WTC11 (cell line): Measurements from ENCODE around the gene STT3B.

Experiments used
- ELF4 ChIP-seq: sonication (generic); formaldehyde crosslinking; IDR thresholded peaks from 2 replicates; pipeline ENCODE4 v1.8.1; 2022; ENCODE audit warnings: low read depth, mild to moderate bottlenecking, moderate library complexity, missing genetic modification reagents
- FOXP1 ChIP-seq: sonication (generic); formaldehyde crosslinking; IDR thresholded peaks from 2 replicates; pipeline ENCODE4 v1.8.0; 2022; ENCODE audit warnings: missing genetic modification reagents, mild to moderate bottlenecking, moderate library complexity, borderline replicate concordance
- SOX15 ChIP-seq: fragments of 250-450 bp; sonication (Bioruptor Pico); IDR thresholded peaks from 2 replicates; pipeline ENCODE4 v1.9.0; 2021; ENCODE audit warnings: mild to moderate bottlenecking
- TCF7 ChIP-seq: sonication (generic); formaldehyde crosslinking; IDR thresholded peaks from 2 replicates; pipeline ENCODE4 v1.8.0; 2022; ENCODE audit warnings: mild to moderate bottlenecking, low read depth, missing genetic modification reagents, moderate library complexity
- TF ChIP-seq, protein P1 (sequence below): fragments of 250-450 bp; sonication (Bioruptor Pico); IDR thresholded peaks from 2 replicates; pipeline ENCODE4 v1.8.0; 2021; ENCODE audit warnings: mild to moderate bottlenecking
- TF ChIP-seq, protein P2 (sequence below): fragments of 200-600 bp; IDR thresholded peaks from 2 replicates; pipeline ENCODE4 v1.8.0; 2022; ENCODE audit warnings: antibody characterized with exemption

DNA sequence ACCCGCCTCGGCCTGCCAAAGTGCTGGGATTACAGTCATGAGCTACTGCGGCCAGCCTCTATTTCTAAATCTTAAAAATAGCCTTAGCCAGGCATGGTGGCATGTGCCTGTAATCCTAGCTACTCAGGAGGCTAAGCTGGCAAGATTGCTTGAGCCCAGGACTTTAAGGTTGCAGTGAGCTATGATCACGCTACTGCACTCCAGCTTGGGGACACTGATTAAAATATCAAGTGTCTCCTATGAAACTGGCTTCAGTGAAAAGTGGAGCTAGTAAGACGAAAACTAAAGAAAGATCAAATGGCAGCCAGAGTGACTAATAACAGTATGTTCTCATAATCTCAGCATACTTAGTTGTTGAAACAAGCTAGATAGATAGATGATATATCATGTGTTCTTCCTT lies 112.5 kb downstream of the STT3B start:
- TF ChIP-seq, protein P1, sequence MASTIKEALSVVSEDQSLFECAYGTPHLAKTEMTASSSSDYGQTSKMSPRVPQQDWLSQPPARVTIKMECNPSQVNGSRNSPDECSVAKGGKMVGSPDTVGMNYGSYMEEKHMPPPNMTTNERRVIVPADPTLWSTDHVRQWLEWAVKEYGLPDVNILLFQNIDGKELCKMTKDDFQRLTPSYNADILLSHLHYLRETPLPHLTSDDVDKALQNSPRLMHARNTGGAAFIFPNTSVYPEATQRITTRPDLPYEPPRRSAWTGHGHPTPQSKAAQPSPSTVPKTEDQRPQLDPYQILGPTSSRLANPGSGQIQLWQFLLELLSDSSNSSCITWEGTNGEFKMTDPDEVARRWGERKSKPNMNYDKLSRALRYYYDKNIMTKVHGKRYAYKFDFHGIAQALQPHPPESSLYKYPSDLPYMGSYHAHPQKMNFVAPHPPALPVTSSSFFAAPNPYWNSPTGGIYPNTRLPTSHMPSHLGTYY, result no peak
- TF ChIP-seq, protein P2, sequence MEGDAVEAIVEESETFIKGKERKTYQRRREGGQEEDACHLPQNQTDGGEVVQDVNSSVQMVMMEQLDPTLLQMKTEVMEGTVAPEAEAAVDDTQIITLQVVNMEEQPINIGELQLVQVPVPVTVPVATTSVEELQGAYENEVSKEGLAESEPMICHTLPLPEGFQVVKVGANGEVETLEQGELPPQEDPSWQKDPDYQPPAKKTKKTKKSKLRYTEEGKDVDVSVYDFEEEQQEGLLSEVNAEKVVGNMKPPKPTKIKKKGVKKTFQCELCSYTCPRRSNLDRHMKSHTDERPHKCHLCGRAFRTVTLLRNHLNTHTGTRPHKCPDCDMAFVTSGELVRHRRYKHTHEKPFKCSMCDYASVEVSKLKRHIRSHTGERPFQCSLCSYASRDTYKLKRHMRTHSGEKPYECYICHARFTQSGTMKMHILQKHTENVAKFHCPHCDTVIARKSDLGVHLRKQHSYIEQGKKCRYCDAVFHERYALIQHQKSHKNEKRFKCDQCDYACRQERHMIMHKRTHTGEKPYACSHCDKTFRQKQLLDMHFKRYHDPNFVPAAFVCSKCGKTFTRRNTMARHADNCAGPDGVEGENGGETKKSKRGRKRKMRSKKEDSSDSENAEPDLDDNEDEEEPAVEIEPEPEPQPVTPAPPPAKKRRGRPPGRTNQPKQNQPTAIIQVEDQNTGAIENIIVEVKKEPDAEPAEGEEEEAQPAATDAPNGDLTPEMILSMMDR, result no peak
- TF ChIP-seq FOXP1 (no peak), SOX15 (CRISPR knock-in tag) (no peak), TCF7 (CRISPR knock-in tag) (no peak), ELF4 (CRISPR knock-in tag) (no peak)
